Measurements from ENCODE around the gene CA5A.

GRCh38 chr16:87945351-87946042 lies 9.2 kb upstream of the CA5A start:
- no peak for TF ChIP-seq EZH2 (IDR thresholded peaks at IDR 0.05; ENCODE audit: insufficient read depth, low read length)
- TF ChIP-seq, protein P1, sequence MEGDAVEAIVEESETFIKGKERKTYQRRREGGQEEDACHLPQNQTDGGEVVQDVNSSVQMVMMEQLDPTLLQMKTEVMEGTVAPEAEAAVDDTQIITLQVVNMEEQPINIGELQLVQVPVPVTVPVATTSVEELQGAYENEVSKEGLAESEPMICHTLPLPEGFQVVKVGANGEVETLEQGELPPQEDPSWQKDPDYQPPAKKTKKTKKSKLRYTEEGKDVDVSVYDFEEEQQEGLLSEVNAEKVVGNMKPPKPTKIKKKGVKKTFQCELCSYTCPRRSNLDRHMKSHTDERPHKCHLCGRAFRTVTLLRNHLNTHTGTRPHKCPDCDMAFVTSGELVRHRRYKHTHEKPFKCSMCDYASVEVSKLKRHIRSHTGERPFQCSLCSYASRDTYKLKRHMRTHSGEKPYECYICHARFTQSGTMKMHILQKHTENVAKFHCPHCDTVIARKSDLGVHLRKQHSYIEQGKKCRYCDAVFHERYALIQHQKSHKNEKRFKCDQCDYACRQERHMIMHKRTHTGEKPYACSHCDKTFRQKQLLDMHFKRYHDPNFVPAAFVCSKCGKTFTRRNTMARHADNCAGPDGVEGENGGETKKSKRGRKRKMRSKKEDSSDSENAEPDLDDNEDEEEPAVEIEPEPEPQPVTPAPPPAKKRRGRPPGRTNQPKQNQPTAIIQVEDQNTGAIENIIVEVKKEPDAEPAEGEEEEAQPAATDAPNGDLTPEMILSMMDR (IDR thresholded peaks at IDR 0.05; ENCODE audit: insufficient read depth, low read depth, low read length): no peak
